LNCAP (cell line): ENCODE data around the gene NTRK2.

ENCODE experiments used
- TF ChIP-seq, protein P1 (sequence below): fragments of 450-650 bp; IDR thresholded peaks from 2 replicates; pipeline ENCODE4 v1.5.1; 2017; ENCODE audit warnings: mild to moderate bottlenecking

NTRK2 gene

GRCh38 chr9:84858364-84858763 is 188.8 kb downstream of the NTRK2 start:
- TF ChIP-seq, protein P1, sequence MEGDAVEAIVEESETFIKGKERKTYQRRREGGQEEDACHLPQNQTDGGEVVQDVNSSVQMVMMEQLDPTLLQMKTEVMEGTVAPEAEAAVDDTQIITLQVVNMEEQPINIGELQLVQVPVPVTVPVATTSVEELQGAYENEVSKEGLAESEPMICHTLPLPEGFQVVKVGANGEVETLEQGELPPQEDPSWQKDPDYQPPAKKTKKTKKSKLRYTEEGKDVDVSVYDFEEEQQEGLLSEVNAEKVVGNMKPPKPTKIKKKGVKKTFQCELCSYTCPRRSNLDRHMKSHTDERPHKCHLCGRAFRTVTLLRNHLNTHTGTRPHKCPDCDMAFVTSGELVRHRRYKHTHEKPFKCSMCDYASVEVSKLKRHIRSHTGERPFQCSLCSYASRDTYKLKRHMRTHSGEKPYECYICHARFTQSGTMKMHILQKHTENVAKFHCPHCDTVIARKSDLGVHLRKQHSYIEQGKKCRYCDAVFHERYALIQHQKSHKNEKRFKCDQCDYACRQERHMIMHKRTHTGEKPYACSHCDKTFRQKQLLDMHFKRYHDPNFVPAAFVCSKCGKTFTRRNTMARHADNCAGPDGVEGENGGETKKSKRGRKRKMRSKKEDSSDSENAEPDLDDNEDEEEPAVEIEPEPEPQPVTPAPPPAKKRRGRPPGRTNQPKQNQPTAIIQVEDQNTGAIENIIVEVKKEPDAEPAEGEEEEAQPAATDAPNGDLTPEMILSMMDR: no peak

- TF ChIP-seq, protein P1: no peak
These were observed 191.0 kb downstream of the NTRK2 start for GRCh38 chr9:84860249-84861115.

- TF ChIP-seq, protein P1: no peak
These were observed 191.9 kb downstream of the NTRK2 start for GRCh38 chr9:84861455-84861854.

DNA sequence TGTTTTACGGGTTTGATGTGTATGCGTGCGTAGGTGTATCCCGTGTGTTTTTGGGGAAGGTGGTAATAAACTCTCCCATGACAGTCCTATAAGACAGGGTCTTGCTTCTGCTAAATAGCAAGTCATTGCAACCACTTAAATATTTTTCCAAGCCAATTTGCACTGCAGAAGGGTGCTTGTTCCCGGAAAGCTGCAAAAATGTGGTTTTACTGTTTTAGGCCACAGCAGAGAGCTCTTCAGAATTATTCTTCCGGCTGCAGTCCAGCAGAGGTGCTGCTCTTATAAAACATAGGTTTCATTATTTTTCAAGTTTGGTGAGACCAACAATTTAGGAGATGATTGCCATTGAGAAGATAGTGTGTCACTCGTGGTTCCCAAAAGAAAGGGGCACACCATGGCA is 192.8 kb downstream of the NTRK2 start:
- TF ChIP-seq, protein P1: no peak

DNA sequence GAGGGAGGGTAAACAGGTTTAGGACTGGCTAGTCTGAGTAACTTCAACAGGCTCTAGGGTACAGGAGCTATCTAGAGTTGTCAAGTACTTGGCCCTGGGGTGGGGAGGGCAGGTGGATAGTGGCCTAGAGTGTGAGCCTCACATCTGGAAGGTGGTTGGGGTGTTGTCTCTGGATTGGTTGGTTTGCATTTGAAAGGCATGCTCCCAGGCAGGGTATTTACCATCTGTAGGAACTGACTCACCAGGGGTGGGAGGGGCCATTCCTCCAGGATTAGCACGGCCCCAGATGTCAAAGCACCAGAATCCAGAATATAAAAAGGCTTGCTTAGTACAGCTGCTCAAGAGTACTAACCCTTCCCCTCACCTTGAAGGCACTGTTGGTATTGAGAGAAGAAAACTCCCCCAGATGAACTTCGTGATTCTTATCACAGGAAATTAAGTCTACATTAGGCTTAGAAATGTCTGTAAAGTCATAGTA is 193.3 kb downstream of the NTRK2 start:
- TF ChIP-seq, protein P1: no peak

DNA sequence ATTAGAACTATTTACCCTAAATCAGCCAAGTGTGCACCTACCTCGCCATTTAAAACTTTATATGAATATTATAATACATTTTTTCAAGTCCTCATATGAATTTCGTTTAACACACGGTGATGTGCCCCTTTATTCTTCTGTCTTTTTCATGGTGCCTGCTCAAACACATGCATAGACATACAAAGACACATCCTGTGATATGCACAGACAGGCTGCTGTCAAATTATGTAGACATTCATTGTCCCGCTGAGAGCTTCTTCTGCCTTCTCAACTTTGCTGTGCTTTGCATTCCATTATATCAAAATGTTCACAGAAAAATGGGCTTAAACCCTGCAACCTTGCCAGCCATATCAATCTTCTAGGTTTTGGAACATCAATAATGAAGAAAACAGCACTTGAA is 193.8 kb downstream of the NTRK2 start:
- TF ChIP-seq, protein P1: no peak

DNA sequence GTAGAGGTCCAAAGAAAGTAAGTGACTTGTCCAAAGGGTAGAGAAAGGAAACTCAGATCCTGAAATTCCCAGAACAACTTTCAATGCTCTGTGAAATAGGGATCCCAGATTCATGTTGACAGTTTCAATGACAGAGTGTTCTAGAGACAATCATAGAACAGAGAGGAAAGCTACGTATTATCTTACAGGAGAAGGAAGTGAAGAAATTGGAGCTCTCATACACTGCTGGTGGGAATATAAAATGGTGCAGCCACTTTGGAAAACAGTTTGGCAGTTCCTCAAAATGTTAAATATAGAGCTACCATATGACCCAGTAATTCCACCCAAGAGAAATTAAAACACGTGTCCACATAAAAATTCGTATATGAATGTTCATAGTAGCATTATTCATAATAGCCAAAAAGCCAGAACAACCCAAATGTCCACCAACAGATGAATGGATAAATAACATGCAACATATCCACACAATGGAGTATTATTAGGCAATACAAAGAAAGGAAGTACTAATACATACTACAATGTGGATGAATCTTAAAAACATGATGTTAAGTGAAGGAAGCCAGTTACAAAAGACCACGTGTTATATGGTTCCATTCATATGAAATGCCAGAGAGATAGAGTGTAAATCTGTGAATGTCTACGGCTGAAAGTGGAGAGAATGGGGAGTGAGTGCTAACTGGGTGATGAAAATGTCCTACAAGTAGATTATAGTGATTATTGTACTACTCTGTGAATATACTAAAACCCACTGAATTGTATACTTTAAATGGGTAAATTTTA is 197.1 kb downstream of the NTRK2 start:
- TF ChIP-seq, protein P1: no peak
